ENCODE results near the gene FAAP20. TPM values are rescaled to one million over a fixed set of nuclear protein-coding genes. Genes with fewer than 3 reads are reported as not detected.

FAAP20 gene
- total and polyA plus RNA-seq, 9 of the 15 experiments (the other 6 are each of a cell fraction or from before 2014, with no cell fraction given) = 0.58 to 143 (median 9.9) TPM

- TF ChIP-seq POLR2G (IDR thresholded peaks at IDR 0.05; ENCODE audit: low read depth, low read length) (peak; percentile 51), PCBP1 (IDR thresholded peaks at IDR 0.05; ENCODE audit: low read depth, low read length, poor library complexity, severe bottlenecking) (no peak)
- in situ Hi-C loops (cut with MboI) (loop anchor here (25.0 kb wide), 1 partner anchor 353 kb away; the partner anchor contains the start of genes HES5 and PANK4), intact Hi-C loops (cut with micrococcal nuclease) (no loop called here)
- Histone ChIP-seq H3K9me1 (ENCODE audit: control insufficient read depth, insufficient read depth, low read length) (peaks cover 3% of the 10 kb centered on the region), H3K4me3 (no peak overlapping the region), H3K9me3 (replicated peaks; ENCODE audit: control insufficient read depth, insufficient read depth, low read depth, low read length) (no peaks in the 10 kb centered on the region), H3K27me3 (ENCODE audit: control insufficient read depth in 2 of 2, insufficient read depth in 2 of 2, low read length in 2 of 2) (no peaks in the 10 kb centered on the region), H3K4me1 (replicated peaks in 1 of 2; ENCODE audit: control insufficient read depth in 2 of 2, insufficient read depth in 2 of 2, low read length in 2 of 2) (peaks cover 14 to 69% of the 10 kb centered on the region in 2 experiments), H4K20me1 (replicated peaks; ENCODE audit: control insufficient read depth, insufficient read depth, low read length) (no peaks in the 10 kb centered on the region), H3K79me2 (ENCODE audit: control insufficient read depth, insufficient read depth, low read length) (peaks cover 3% of the 10 kb centered on the region; the same call in 1 of the 3 replicates), H3K4me2 (ENCODE audit: insufficient read depth, low read length) (no peak overlapping the region), H3K9ac (ENCODE audit: insufficient read depth in 1 of 2, low read depth in 2 of 2, low read length in 2 of 2) (no peak overlapping the region), H2AFZ (ENCODE audit: low read depth, low read length) (no peak overlapping the region), H3K27ac (ENCODE audit: extremely low read depth, low read depth, low read length) (no peak overlapping the region), H3K36me3 (ENCODE audit: control insufficient read depth, insufficient read depth, low read length) (peaks cover 3% of the 10 kb centered on the region; the same call in 2 of the 3 replicates)
- 74% methylated on average over 15 of the region's 15 CpGs for WGBS (ENCODE audit: insufficient coverage, low coverage, missing lambda C conversion rate)
- FAIRE-seq (no peak), DNase-seq (ENCODE audit: extremely low read depth in 1 of 4, low spot score in 3 of 4) (no peak), ATAC-seq (no peak)
- ChIA-PET CTCF (ENCODE audit: low intra/inter-chr PET ratio) (no interaction called here), POLR2A (interaction anchor here (0.6 to 2.2 kb wide), 4 partner anchors 9 to 212 kb away, joined by 3 to 8 read pairs (median 4); no protein-coding TSS in a partner anchor)
- no TSS peak for BruUV-seq (replicated peaks)
Measured at GRCh38 chr1:2183937-2184334, 10.6 kb downstream of the FAAP20 start.

DNA sequence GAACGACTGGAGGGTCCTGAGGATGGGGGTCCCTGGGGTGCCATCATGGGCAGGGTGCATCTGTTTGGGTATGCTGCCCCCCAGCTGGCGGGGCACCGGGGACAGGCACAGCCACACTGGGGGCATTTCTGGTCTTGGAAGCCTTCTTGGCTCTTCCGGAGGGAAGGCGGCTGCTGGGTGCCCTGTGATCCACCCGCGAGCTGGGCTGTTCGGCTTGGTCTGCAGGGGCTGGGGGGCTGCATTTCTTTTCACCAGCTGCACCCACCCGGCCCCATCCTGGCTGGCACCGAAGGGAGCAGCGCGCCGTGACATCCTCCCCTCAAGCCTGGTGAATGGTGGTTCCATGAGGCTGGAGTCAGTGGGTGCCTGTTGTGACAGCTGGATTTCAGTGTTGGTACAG, 12.2 kb downstream of the FAAP20 start:
- Histone ChIP-seq H3K4me2 (ENCODE audit: insufficient read depth, low read length) (no peak overlapping the region), H3K9me1 (ENCODE audit: control insufficient read depth, insufficient read depth, low read length) (peaks cover 3% of the 10 kb centered on the region), H3K9me3 (replicated peaks; ENCODE audit: control insufficient read depth, insufficient read depth, low read depth, low read length) (no peaks in the 10 kb centered on the region), H2AFZ (ENCODE audit: low read depth, low read length) (no peak overlapping the region), H3K4me3 (no peak overlapping the region), H3K36me3 (ENCODE audit: control insufficient read depth, insufficient read depth, low read length) (no peaks in the 10 kb centered on the region; the same call in 2 of the 3 replicates), H3K27ac (ENCODE audit: extremely low read depth, low read depth, low read length) (no peak overlapping the region), H3K4me1 (replicated peaks in 1 of 2; ENCODE audit: control insufficient read depth in 2 of 2, insufficient read depth in 2 of 2, low read length in 2 of 2) (peaks cover 14 to 70% of the 10 kb centered on the region in 2 experiments), H4K20me1 (replicated peaks; ENCODE audit: control insufficient read depth, insufficient read depth, low read length) (no peaks in the 10 kb centered on the region), H3K9ac (ENCODE audit: insufficient read depth in 1 of 2, low read depth in 2 of 2, low read length in 2 of 2) (peak overlapping the region in 1 of 2 experiments; percentile 61; a peak in 2 of 4 replicates), H3K79me2 (ENCODE audit: control insufficient read depth, insufficient read depth, low read length) (peaks cover 3% of the 10 kb centered on the region; the same call in 1 of the 3 replicates), H3K27me3 (ENCODE audit: control insufficient read depth in 2 of 2, insufficient read depth in 2 of 2, low read length in 2 of 2) (no peaks in the 10 kb centered on the region)
- in situ Hi-C loops (cut with MboI) = loop anchor here (25.0 kb wide), 1 partner anchor 355 kb away; the partner anchor contains the start of genes HES5 and PANK4
- FAIRE-seq = no peak
- DNase-seq (ENCODE audit: extremely low read depth in 1 of 4, low spot score in 3 of 4) = no peak
- no peak for ATAC-seq
- 70% methylated on average over 10 of the region's 13 CpGs for WGBS (ENCODE audit: insufficient coverage, low coverage, missing lambda C conversion rate)
- no TSS peak for BruUV-seq (replicated peaks)
- TF ChIP-seq POLR2G (IDR thresholded peaks at IDR 0.05; ENCODE audit: low read depth, low read length) (peak; percentile 57; the same call in 1 of the 2 replicates), ZNF75A (CRISPR knock-in tag; IDR thresholded peaks at IDR 0.05) (no peak), ATF7 (IDR thresholded peaks at IDR 0.05) (no peak), RBFOX2 (IDR thresholded peaks at IDR 0.05; ENCODE audit: low read depth, low read length) (peak; percentile 41)
- CTCF ChIA-PET (ENCODE audit: low intra/inter-chr PET ratio) = no interaction called here
- POLR2A ChIA-PET = interaction anchor here (1.7 to 2.2 kb wide), 2 partner anchors 8 to 11 kb away, joined by 5 to 8 read pairs; no protein-coding TSS in a partner anchor
- intact Hi-C loops (cut with micrococcal nuclease) = no loop called here
